Psoas muscle (tissue), 8 donors: Measurements from ENCODE around the gene SLC26A9. TPM values are rescaled to one million over a fixed set of nuclear protein-coding genes. Genes with fewer than 3 reads are reported as not detected.
A peak's percentile ranks its signal among the peaks of the same experiment; 100 is the strongest.

ENCODE experiments used
- ATAC-seq, 4 donors: fragments of 200-7000 bp; cut with Tn5 transposase; one replicate each; pipeline ENCODE4 v1.9.1; 2020; ENCODE audit warnings: moderate library complexity in 3 of 4, mild to moderate bottlenecking in 2 of 4
- DNase-seq, 2 donors: peaks; one replicate each; pipeline ENCODE4 v3.0.0-alpha.2; 2020
- H3K27ac ChIP-seq: fragments of 200-600 bp; one replicate; pipeline ENCODE4 v1.8.0; 2022
- H3K27me3 ChIP-seq, 3 donors: fragments of 200-600 bp in 1 of 3; one replicate each; pipeline versions ENCODE4 v1.6.1 to v1.8.0; 2013 to 2022; ENCODE audit warnings: low read length in 2 of 3, mild to moderate bottlenecking in 2 of 3, moderate library complexity in 1 of 3; ENCODE audit not compliant: insufficient read depth in 3 of 3
- H3K36me3 ChIP-seq, 2 donors: fragments of 200-600 bp in 1 of 2; one replicate each; pipeline versions ENCODE4 v1.6.1 to v1.8.0; 2013 to 2022; ENCODE audit warnings: low read depth in 1 of 2, mild to moderate bottlenecking in 1 of 2, moderate library complexity in 1 of 2; ENCODE audit not compliant: insufficient read depth in 1 of 2
- H3K4me1 ChIP-seq: fragments of 200-600 bp; one replicate; pipeline ENCODE4 v1.8.0; 2022
- H3K4me3 ChIP-seq: fragments of 200-600 bp; one replicate; pipeline ENCODE4 v1.8.0; 2022; ENCODE audit warnings: mild to moderate bottlenecking
- H3K9me3 ChIP-seq: fragments of 200-600 bp; one replicate; pipeline ENCODE4 v1.8.0; 2022
- CTCF ChIP-seq: fragments of 200-600 bp; IDR thresholded peaks from one replicate; pipeline ENCODE4 v1.8.0; 2022; ENCODE audit warnings: antibody characterized with exemption
- WGBS, 3 donors: extraction: QIAGEN DNeasy Blood & Tissue Kit; methylation state at CpG; one replicate each; pipeline versions ENCODE4 v1.1.6 to v1.1.7; 2013; 5-methylcytosine and 5-hydroxymethylcytosine counted together
- intact Hi-C, 2 donors: fragments of 100-400 bp; cut with DNase I; formaldehyde crosslinking; loops; one replicate each; pipeline versions ENCODE4 v1.11.0 to v1.14.2; 2022
- polyA plus RNA-seq, 3 donors: library from polyadenylated mRNA; stranded (reverse); fragments of 200-250 nt; gene quantifications; one replicate each; pipeline ENCODE4 v1.2.3, GENCODE V29; 2013
- total RNA-seq, 4 donors: library from RNA; stranded (reverse); fragmentation: NEBNext Ultra II Directional in 2 of 4; extraction: Animal tissue kit (Norgen Biotek cat#: 25700) in 2 of 4; gene quantifications; one replicate each; pipeline versions ENCODE4 v1.2.1 to v1.2.4, GENCODE V29; 2021 to 2023
- donor health status: healthy with polysubstance abuse.
- donor health status: DM: no; HTN: no; CAD: no; lungs with moderate emphysema.
- donor health status: Bipolar disorder and iron deficiency.
- donor health status: healthy.
- donor health status: DM: yes; HTN: yes; CAD: no.
- donor health status: DM: no; HTN: no; CAD: no.
- donor health status: DM: no; HTN: no; CAD: no.
- donor health status: DM: yes; HTN: yes; CAD: no.

Gene SLC26A9
- total and polyA plus RNA-seq, 7 donors = 0.15 to 5.5 (median 0.42) TPM

- Histone ChIP-seq H3K27me3 (no peaks in the 10 kb centered on the region), H3K4me3 (no peak overlapping the region), H3K4me1 (peaks cover 12% of the 10 kb centered on the region), H3K27ac (no peak overlapping the region), H3K36me3 (peaks cover 0 to 4% of the 10 kb centered on the region in 2 donors), H3K9me3 (no peaks in the 10 kb centered on the region)
- intact Hi-C loops = loop anchor here in 1 of 2 donors (5.0 to 10.0 kb wide), 3 partner anchors 171 to 384 kb away; no protein-coding TSS in a partner anchor
- DNase-seq = no peak
- TF ChIP-seq CTCF = no peak
- 87 to 91% (median 89%) methylated on average over 7 of the region's 7 CpGs for WGBS, 3 donors
- ATAC-seq = no peak
Measured at GRCh38 chr1:205978676-205979075, 35.4 kb upstream of the SLC26A9 start.

GRCh38 chr1:205977402-205978014, 34.3 kb upstream of the SLC26A9 start:
- H3K27me3 ChIP-seq = no peaks in the 10 kb centered on the region
- DNase-seq = peak; percentile 65 to 88
- H3K4me1 ChIP-seq = peaks cover 12% of the 10 kb centered on the region
- H3K27ac ChIP-seq = peak overlapping the region; percentile 58
- WGBS, 3 donors = 72 to 98% (median 95%) methylated on average over 2 of the region's 2 CpGs
- peak; percentile 81 to 93 (median 84) for ATAC-seq
- intact Hi-C loops = loop anchor here (1.0 to 10.0 kb wide), 6 partner anchors 58 to 383 kb away; no protein-coding TSS in a partner anchor
- no peaks in the 10 kb centered on the region for H3K9me3 ChIP-seq
- peaks cover 0 to 4% of the 10 kb centered on the region in 2 donors for H3K36me3 ChIP-seq
- no peak overlapping the region for H3K4me3 ChIP-seq
- TF ChIP-seq CTCF = peak; percentile 99

- H3K36me3 ChIP-seq = no peaks in the 10 kb centered on the region
- H3K4me1 ChIP-seq = peaks cover 12% of the 10 kb centered on the region
- no peak for TF ChIP-seq CTCF
- no peak overlapping the region for H3K4me3 ChIP-seq
- H3K27ac ChIP-seq = peak overlapping the region; percentile 58
- peak; percentile 85 to 94 (median 91) for ATAC-seq
- no peaks in the 10 kb centered on the region for H3K9me3 ChIP-seq
- no peaks in the 10 kb centered on the region for H3K27me3 ChIP-seq
- intact Hi-C loops = loop anchor here (1.0 to 10.0 kb wide), 6 partner anchors 58 to 382 kb away; no protein-coding TSS in a partner anchor
- DNase-seq = peak; percentile 33 to 79
- 30 to 34% (median 33%) methylated on average over 8 of the region's 8 CpGs for WGBS, 3 donors
Measured at GRCh38 chr1:205976708-205977401, 33.6 kb upstream of the SLC26A9 start.

- 57 to 88% (median 84%) methylated on average over 4 of the region's 4 CpGs for WGBS, 3 donors
Measured at GRCh38 chr1:205976036-205976435, 32.8 kb upstream of the SLC26A9 start.

More at GRCh38 chr1:205976036-205976435, 32.8 kb upstream of the SLC26A9 start:
- no peaks in the 10 kb centered on the region for H3K27me3 ChIP-seq
- TF ChIP-seq CTCF = no peak
- no peak for DNase-seq
- H3K4me1 ChIP-seq = peaks cover 12% of the 10 kb centered on the region
- H3K27ac ChIP-seq = peak overlapping the region; percentile 46
- H3K9me3 ChIP-seq = no peaks in the 10 kb centered on the region
- ATAC-seq = peak in 2 of 4 donors; percentile 3 to 24
- H3K36me3 ChIP-seq = no peaks in the 10 kb centered on the region
- intact Hi-C loops = loop anchor here (2.0 to 10.0 kb wide), 4 partner anchors 169 to 381 kb away; no protein-coding TSS in a partner anchor
- no peak overlapping the region for H3K4me3 ChIP-seq
